OCI-LY3 (cell line): ENCODE measurements around the gene KRTAP4-12.

Experiments used
- H2AFZ ChIP-seq: fragments of 200-600, 300-600 bp; shearing (Covaris generic); 2 replicates; pipeline ENCODE4 v1.6.0; 2014; ENCODE audit warnings: antibody characterized with exemption, low read depth, low read length
- H3K27ac ChIP-seq: fragments of 200-600, 300-600 bp; sonication (generic); 2 replicates; pipeline ENCODE4 v1.5.1; 2014; ENCODE audit warnings: mild to moderate bottlenecking, low read length, moderate library complexity, mixed read lengths
- H3K27me3 ChIP-seq: fragments of 200-600, 300-600 bp; sonication (generic); 2 replicates; pipeline ENCODE4 v1.6.1; 2014; ENCODE audit warnings: low read depth, low read length, mixed read lengths
- H3K36me3 ChIP-seq: fragments of 200-600, 300-600 bp; sonication (generic); replicated peaks from 2 replicates; pipeline ENCODE3; 2014; ENCODE audit warnings: low read depth, low read length, mixed read lengths
- H3K4me1 ChIP-seq: fragments of 300-600, 200-600 bp; sonication (generic); 2 replicates; pipeline ENCODE4 v1.6.1; 2014; ENCODE audit warnings: low read length, mixed read lengths
- H3K4me2 ChIP-seq: fragments of 200-600, 300-600 bp; sonication (generic); 2 replicates; pipeline ENCODE4 v1.6.1; 2014; ENCODE audit warnings: low read length, mixed read lengths
- H3K4me3 ChIP-seq: fragments of 300-600, 200-600 bp; sonication (generic); 2 replicates; pipeline ENCODE4 v1.5.1; 2014; ENCODE audit warnings: antibody characterized with exemption, mild to moderate bottlenecking, low read length, moderate library complexity
- H3K79me2 ChIP-seq: fragments of 300-600, 200-600 bp; shearing (Covaris generic); 2 replicates; pipeline ENCODE4 v1.6.1; 2014; ENCODE audit warnings: mild to moderate bottlenecking, low read length, mixed read lengths
- H3K9ac ChIP-seq: fragments of 300-600, 200-600 bp; shearing (Covaris generic); 2 replicates; pipeline ENCODE4 v1.6.0; 2014; ENCODE audit warnings: mild to moderate bottlenecking, low read length, moderate library complexity
- H3K9me3 ChIP-seq: fragments of 200-600, 300-600 bp; shearing (Covaris generic); 2 replicates; pipeline ENCODE4 v1.6.1; 2014; ENCODE audit warnings: low read length, mixed read lengths; ENCODE audit not compliant: insufficient read depth
- H4K20me1 ChIP-seq: fragments of 200-600, 300-600 bp; sonication (generic); 2 replicates; pipeline ENCODE4 v1.6.1; 2016; ENCODE audit warnings: low read length, mixed read lengths; ENCODE audit not compliant: insufficient read depth
- EZH2phosphoT487 ChIP-seq: fragments of 200-600 bp; shearing (Covaris generic); IDR thresholded peaks from 2 replicates; pipeline ENCODE4 v1.6.1; 2018; ENCODE audit warnings: antibody characterized with exemption, mixed run types, low read depth
- TF ChIP-seq, protein P1 (sequence below): fragments of 200-600, 300-600 bp; sonication (generic); IDR thresholded peaks from 2 replicates; pipeline ENCODE4 v1.5.1; 2014; ENCODE audit warnings: antibody characterized with exemption, low read length, low read depth

KRTAP4-12 gene

DNA sequence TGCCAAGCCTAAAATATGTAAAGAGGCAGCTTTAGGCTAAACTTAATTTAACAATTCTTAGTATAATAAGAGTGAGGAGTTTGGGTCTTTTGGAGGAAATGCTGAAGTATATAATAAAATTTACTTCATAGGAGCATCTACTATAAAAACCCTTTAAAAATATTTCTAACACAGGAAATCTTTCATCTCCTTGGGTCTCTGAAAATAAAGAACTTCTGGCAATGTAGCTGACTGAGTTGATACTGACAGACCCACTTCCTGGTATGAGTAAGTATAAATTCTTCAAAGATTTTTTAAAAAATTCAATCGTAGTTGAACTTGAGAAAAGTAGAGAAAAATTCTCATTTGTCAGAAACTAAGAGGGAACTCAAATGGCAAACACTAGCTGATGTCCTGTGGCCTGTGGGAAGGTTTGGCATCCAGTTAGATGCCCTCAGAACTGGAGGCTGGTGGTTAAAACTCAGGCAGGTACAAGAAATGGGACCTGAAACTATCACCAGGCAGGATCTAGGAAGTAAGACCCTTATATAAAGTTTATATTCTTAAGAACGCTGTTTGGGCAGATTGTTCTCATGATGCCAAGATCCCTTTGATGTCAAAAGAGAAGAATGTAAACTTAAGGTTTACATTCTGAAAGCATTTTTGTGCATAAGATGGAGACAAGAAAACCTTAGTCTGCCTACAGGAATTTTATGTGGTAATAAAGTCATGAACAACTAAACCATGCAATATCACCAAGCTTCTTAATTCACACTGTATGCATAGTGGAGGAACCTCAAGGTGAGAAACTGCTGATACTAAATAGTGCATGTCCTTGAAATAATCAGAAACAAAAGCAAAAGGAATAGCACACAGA, 10.1 kb upstream of the KRTAP4-12 start:
- Histone ChIP-seq H3K27ac (no peak overlapping the region), H3K9ac (no peak overlapping the region), H3K79me2 (no peaks in the 10 kb centered on the region), H3K27me3 (peaks cover 15% of the 10 kb centered on the region), H3K36me3 (no peaks in the 10 kb centered on the region), H3K9me3 (no peaks in the 10 kb centered on the region), H2AFZ (no peak overlapping the region), H3K4me3 (no peak overlapping the region), H3K4me1 (no peaks in the 10 kb centered on the region), H4K20me1 (no peaks in the 10 kb centered on the region), H3K4me2 (no peak overlapping the region)
- TF ChIP-seq EZH2phosphoT487, result no peak
- TF ChIP-seq, protein P1, sequence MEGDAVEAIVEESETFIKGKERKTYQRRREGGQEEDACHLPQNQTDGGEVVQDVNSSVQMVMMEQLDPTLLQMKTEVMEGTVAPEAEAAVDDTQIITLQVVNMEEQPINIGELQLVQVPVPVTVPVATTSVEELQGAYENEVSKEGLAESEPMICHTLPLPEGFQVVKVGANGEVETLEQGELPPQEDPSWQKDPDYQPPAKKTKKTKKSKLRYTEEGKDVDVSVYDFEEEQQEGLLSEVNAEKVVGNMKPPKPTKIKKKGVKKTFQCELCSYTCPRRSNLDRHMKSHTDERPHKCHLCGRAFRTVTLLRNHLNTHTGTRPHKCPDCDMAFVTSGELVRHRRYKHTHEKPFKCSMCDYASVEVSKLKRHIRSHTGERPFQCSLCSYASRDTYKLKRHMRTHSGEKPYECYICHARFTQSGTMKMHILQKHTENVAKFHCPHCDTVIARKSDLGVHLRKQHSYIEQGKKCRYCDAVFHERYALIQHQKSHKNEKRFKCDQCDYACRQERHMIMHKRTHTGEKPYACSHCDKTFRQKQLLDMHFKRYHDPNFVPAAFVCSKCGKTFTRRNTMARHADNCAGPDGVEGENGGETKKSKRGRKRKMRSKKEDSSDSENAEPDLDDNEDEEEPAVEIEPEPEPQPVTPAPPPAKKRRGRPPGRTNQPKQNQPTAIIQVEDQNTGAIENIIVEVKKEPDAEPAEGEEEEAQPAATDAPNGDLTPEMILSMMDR, result no peak

- Histone ChIP-seq H3K79me2 (no peaks in the 10 kb centered on the region), H3K9me3 (no peaks in the 10 kb centered on the region), H3K4me1 (no peaks in the 10 kb centered on the region), H3K4me3 (no peak overlapping the region), H3K27ac (no peak overlapping the region), H3K4me2 (no peak overlapping the region), H3K9ac (no peak overlapping the region), H4K20me1 (no peaks in the 10 kb centered on the region), H2AFZ (no peak overlapping the region), H3K36me3 (no peaks in the 10 kb centered on the region), H3K27me3 (peaks cover 15% of the 10 kb centered on the region)
- TF ChIP-seq, protein P1, result no peak
- no peak for TF ChIP-seq EZH2phosphoT487
These were observed 8.0 kb upstream of the KRTAP4-12 start for GRCh38 chr17:41131979-41132378.

DNA sequence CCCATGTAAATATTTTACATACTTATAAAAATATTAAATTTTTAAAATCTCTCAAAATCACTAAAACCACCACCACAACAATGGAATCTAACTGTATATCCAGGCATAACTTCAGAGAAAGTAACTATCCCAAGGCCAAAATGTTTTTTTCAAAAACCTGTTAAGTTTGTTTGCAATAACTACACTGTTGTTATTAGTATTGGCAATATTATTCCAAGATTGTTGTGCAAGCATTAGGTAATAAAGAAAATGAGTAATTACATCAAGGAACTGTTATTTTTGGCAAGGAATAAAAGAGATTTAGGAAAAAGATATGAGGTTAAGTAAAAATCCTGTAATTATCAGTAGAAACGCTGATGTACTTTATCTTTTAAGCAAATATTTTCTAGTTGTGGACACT, 3.4 kb upstream of the KRTAP4-12 start:
- Histone ChIP-seq H3K27me3 (peaks cover 13% of the 10 kb centered on the region), H3K4me3 (no peak overlapping the region), H2AFZ (no peak overlapping the region), H3K9ac (no peak overlapping the region), H3K27ac (no peak overlapping the region), H3K4me2 (no peak overlapping the region), H3K9me3 (no peaks in the 10 kb centered on the region), H4K20me1 (no peaks in the 10 kb centered on the region), H3K36me3 (no peaks in the 10 kb centered on the region), H3K79me2 (no peaks in the 10 kb centered on the region), H3K4me1 (no peaks in the 10 kb centered on the region)
- TF ChIP-seq, protein P1, result no peak
- TF ChIP-seq EZH2phosphoT487, result no peak

DNA sequence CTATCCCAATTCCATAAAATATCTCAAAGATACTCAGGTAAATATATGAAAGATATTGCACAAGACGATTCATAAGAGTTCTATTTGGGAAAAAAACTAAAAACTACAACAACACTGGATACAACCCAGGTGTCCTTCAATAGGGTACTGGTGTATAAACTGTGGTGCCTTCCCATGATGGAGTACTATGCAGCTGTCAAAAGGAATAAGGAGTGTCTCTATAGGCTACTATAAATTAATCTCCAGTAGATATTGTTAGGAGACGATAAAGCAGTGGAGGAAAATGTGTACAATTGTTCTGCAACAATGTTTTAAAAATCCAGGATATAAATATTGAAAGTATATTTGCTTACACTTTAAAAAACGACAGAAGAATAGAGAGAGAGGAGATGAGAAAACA, 2.4 kb upstream of the KRTAP4-12 start:
- Histone ChIP-seq H4K20me1 (no peaks in the 10 kb centered on the region), H3K36me3 (no peaks in the 10 kb centered on the region), H3K27me3 (peaks cover 12% of the 10 kb centered on the region; the same call in 1 of the 2 replicates), H3K4me1 (no peaks in the 10 kb centered on the region), H3K79me2 (no peaks in the 10 kb centered on the region), H3K9ac (no peak overlapping the region), H3K4me3 (no peak overlapping the region), H3K27ac (no peak overlapping the region), H3K4me2 (no peak overlapping the region), H2AFZ (no peak overlapping the region), H3K9me3 (no peaks in the 10 kb centered on the region)
- TF ChIP-seq, protein P1, result no peak
- TF ChIP-seq EZH2phosphoT487, result no peak
